Measurements from ENCODE around the gene FGG. TPM values are rescaled to one million over a fixed set of nuclear protein-coding genes. Genes with fewer than 3 reads are reported as not detected.

The FGG gene
- total RNA-seq, 1 donor from 2014 or later, result 7.4 TPM

DNA sequence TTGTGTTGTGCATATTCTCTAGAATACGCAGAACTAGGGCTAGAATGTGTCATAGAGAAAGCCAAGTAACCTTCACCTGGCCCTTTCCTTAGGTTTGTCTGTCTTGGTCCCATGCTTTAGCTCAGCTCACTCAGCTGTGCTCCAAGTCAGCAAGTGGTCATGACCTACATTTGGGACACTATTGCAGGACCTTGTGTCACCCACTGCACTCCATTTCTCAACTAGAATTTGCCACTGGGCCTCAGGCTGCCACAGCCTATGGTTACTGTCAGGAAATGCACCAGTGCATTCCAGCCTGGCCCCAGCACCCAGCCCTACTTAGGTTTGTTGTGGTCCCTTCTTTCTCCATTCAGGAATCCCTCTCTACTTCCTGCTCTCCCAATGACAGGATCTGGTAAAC is 7.7 kb upstream of the FGG start:
- no peak overlapping the region for H3K27ac Mint-ChIP-seq
- TF ChIP-seq, protein P1, sequence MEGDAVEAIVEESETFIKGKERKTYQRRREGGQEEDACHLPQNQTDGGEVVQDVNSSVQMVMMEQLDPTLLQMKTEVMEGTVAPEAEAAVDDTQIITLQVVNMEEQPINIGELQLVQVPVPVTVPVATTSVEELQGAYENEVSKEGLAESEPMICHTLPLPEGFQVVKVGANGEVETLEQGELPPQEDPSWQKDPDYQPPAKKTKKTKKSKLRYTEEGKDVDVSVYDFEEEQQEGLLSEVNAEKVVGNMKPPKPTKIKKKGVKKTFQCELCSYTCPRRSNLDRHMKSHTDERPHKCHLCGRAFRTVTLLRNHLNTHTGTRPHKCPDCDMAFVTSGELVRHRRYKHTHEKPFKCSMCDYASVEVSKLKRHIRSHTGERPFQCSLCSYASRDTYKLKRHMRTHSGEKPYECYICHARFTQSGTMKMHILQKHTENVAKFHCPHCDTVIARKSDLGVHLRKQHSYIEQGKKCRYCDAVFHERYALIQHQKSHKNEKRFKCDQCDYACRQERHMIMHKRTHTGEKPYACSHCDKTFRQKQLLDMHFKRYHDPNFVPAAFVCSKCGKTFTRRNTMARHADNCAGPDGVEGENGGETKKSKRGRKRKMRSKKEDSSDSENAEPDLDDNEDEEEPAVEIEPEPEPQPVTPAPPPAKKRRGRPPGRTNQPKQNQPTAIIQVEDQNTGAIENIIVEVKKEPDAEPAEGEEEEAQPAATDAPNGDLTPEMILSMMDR (IDR thresholded peaks at IDR 0.05; ENCODE audit: unreplicated experiment), result no peak
- no peak for DNase-seq (ENCODE audit: low spot score, unreplicated experiment)
- H3K4me1 Mint-ChIP-seq (ENCODE audit: low read depth), result peaks cover 36% of the 10 kb centered on the region
- peaks cover 12% of the 10 kb centered on the region for H3K27me3 Mint-ChIP-seq
- H3K4me3 Mint-ChIP-seq (ENCODE audit: low read depth), result no peak overlapping the region
- H3K9me3 Mint-ChIP-seq (ENCODE audit: low read depth), result no peaks in the 10 kb centered on the region
- no peaks in the 10 kb centered on the region for H3K36me3 Mint-ChIP-seq (ENCODE audit: insufficient read depth)

DNA sequence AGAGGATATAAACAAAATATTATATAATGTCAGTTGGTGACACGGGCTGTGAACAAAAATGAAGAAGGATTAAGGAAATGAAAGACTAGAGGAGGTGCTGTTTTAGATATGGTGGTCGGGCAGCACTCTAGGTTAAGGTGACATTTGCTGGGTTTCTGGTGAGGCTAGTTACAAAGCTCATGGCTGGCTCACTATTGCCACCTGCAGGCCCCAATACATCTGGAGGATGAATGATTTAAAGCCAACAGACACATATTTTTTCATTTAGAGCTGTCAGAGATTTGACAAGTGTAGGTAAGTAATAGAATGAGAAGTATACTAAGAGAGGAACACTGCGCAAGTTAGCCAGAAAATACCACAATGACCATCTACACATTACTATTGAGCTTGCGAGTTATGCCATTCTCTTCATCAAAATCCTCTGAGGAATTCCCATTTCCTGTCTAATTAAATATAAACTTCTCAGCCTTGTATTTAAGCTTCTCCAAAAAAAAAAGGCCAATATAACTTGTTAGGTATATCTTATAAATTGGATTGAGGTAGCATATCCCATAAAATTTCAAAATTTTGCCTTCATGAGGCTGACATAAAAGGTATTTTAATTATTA is 6.4 kb upstream of the FGG start:
- DNase-seq (ENCODE audit: low spot score, unreplicated experiment), result peak; percentile 45
- peaks cover 37% of the 10 kb centered on the region for H3K4me1 Mint-ChIP-seq (ENCODE audit: low read depth)

DNA sequence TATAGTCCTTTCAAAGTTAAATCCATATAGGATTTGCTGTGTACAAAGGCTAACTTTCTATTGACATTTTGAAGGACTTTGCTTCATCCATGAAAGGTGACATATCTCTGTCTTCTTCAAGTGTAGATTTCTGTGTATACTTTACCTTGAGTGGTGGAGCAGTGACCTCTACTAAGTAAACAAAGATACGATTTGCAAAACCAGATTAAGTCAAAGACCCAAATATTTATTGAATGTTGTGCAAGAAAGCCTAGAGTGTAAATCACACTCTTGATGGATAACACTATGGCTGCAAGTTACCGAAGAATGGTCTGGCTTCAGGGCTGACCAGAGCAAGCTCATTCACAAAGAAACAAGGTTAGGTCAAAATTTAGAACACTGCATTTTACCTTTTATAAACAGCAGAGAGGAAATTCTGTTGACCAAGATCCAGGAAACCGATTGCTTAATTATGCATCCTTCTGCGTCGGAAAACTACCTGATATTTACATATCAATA is 5.4 kb upstream of the FGG start:
- H3K27ac Mint-ChIP-seq, result peak overlapping the region; percentile 89
- no peak overlapping the region for H3K4me3 Mint-ChIP-seq (ENCODE audit: low read depth)
- H3K36me3 Mint-ChIP-seq (ENCODE audit: insufficient read depth), result no peaks in the 10 kb centered on the region
- DNase-seq (ENCODE audit: low spot score, unreplicated experiment), result no peak
- peaks cover 4% of the 10 kb centered on the region for H3K27me3 Mint-ChIP-seq
- H3K4me1 Mint-ChIP-seq (ENCODE audit: low read depth), result peaks cover 32% of the 10 kb centered on the region
- H3K9me3 Mint-ChIP-seq (ENCODE audit: low read depth), result no peaks in the 10 kb centered on the region
- TF ChIP-seq, protein P1 (IDR thresholded peaks at IDR 0.05; ENCODE audit: unreplicated experiment), result no peak

More for the DNA sequence above, 6.4 kb upstream of the FGG start:
- no peaks in the 10 kb centered on the region for H3K36me3 Mint-ChIP-seq (ENCODE audit: insufficient read depth)
- H3K27me3 Mint-ChIP-seq, result peaks cover 7% of the 10 kb centered on the region
- H3K9me3 Mint-ChIP-seq (ENCODE audit: low read depth), result no peaks in the 10 kb centered on the region
- TF ChIP-seq, protein P1 (IDR thresholded peaks at IDR 0.05; ENCODE audit: unreplicated experiment), result peak; percentile 86
- H3K27ac Mint-ChIP-seq, result peak overlapping the region; percentile 89
- H3K4me3 Mint-ChIP-seq (ENCODE audit: low read depth), result no peak overlapping the region

DNA sequence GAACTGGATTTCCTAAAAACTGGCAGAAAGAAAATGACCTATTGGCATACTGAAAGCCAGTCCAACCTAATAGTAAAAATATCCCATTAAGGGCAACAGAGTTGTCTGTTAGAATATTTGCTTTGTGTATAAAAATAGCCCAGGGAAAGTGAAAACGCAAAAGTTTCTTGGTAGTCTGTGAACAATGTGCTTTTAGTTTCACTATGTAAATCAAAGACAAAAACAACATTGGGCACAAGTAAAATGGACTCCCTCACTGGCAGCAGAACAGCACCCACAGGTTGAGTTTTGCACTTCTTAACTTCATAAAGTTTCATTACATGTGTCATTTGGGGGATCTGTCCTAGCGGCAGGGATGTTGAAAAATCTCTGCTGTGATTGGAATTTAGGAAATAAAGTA is 4.3 kb upstream of the FGG start:
- H3K4me1 Mint-ChIP-seq (ENCODE audit: low read depth), result peaks cover 38% of the 10 kb centered on the region
- TF ChIP-seq, protein P1 (IDR thresholded peaks at IDR 0.05; ENCODE audit: unreplicated experiment), result no peak

DNA sequence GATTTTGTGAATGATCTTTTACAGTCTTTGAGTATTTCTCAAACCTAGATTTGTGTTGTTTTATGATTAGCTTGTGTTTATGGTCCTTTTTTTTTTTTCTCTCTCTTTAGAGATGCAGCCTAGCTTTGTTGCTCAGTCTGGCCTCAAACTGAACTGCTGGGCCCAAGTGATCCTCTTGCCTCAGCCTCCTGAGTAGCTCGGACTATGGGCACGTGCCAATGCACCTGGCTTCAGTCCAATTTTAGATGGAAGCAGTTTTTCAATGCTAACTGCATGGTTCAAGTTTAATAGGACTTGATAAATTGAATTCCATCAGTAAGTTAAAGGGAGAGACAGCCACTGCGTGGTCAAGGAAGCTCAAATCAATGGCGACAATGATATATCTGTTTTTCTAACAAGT is 3.8 kb upstream of the FGG start:
- peaks cover 35% of the 10 kb centered on the region for H3K4me1 Mint-ChIP-seq (ENCODE audit: low read depth)
- TF ChIP-seq, protein P1 (IDR thresholded peaks at IDR 0.05; ENCODE audit: unreplicated experiment), result no peak
- no peak overlapping the region for H3K27ac Mint-ChIP-seq
- no peaks in the 10 kb centered on the region for H3K27me3 Mint-ChIP-seq
- no peak for DNase-seq (ENCODE audit: low spot score, unreplicated experiment)
- H3K36me3 Mint-ChIP-seq (ENCODE audit: insufficient read depth), result no peaks in the 10 kb centered on the region
- no peak overlapping the region for H3K4me3 Mint-ChIP-seq (ENCODE audit: low read depth)
- no peaks in the 10 kb centered on the region for H3K9me3 Mint-ChIP-seq (ENCODE audit: low read depth)

More for the DNA sequence above, 4.3 kb upstream of the FGG start:
- DNase-seq (ENCODE audit: low spot score, unreplicated experiment), result no peak
- H3K27ac Mint-ChIP-seq, result no peak overlapping the region
- no peak overlapping the region for H3K4me3 Mint-ChIP-seq (ENCODE audit: low read depth)
- no peaks in the 10 kb centered on the region for H3K36me3 Mint-ChIP-seq (ENCODE audit: insufficient read depth)
- no peaks in the 10 kb centered on the region for H3K9me3 Mint-ChIP-seq (ENCODE audit: low read depth)
- peaks cover 4% of the 10 kb centered on the region for H3K27me3 Mint-ChIP-seq
